Spleen (tissue), 11 donors: ENCODE measurements around the gene NFE2L1. TPM values are rescaled to one million over a fixed set of nuclear protein-coding genes. Genes with fewer than 3 reads are reported as not detected.

Source experiments
- DNase-seq: peaks from one replicate; pipeline ENCODE4 v3.0.0-alpha.2; 2020
- H3K27ac ChIP-seq, 8 donors: fragments of 200-600 bp; sonication (generic) in 7 of 8; 1 replicate in 4 of 8; 2 replicates in 4 of 8; pipeline versions ENCODE4 v1.5.0 to v1.8.0; 2016 to 2021; ENCODE audit warnings: inconsistent platforms in 4 of 8, mild to moderate bottlenecking in 4 of 8, moderate library complexity in 1 of 8
- H3K27me3 ChIP-seq, 7 donors: fragments of 200-600 bp; sonication (generic) in 6 of 7; replicated peaks in 1 of 7; 1 replicate in 4 of 7; 2 replicates in 3 of 7; pipeline versions ENCODE4 v1.5.0 to v1.8.0; 2016 to 2021; ENCODE audit warnings: inconsistent platforms in 3 of 7, mild to moderate bottlenecking in 1 of 7
- H3K36me3 ChIP-seq, 6 donors: fragments of 200-600 bp; sonication (generic) in 5 of 6; 1 replicate in 4 of 6; 2 replicates in 2 of 6; pipeline versions ENCODE4 v1.5.0 to v1.8.0; 2016 to 2021; ENCODE audit warnings: inconsistent platforms in 2 of 6
- H3K4me1 ChIP-seq, 6 donors: fragments of 200-600 bp; sonication (generic) in 5 of 6; 1 replicate in 3 of 6; 2 replicates in 3 of 6; pipeline versions ENCODE4 v1.5.0 to v1.8.0; 2016 to 2021; ENCODE audit warnings: inconsistent platforms in 3 of 6
- H3K4me3 ChIP-seq, 8 donors: fragments of 200-600 bp; sonication (generic) in 7 of 8; 1 replicate in 4 of 8; 2 replicates in 4 of 8; pipeline versions ENCODE4 v1.5.0 to v1.8.0; 2016 to 2021; ENCODE audit warnings: inconsistent platforms in 4 of 8, mild to moderate bottlenecking in 4 of 8, moderate library complexity in 2 of 8
- H3K9me3 ChIP-seq, 8 donors: fragments of 200-600 bp; sonication (generic) in 7 of 8; 1 replicate in 4 of 8; 2 replicates in 4 of 8; pipeline versions ENCODE4 v1.5.0 to v1.8.0; 2016 to 2021; ENCODE audit warnings: inconsistent platforms in 4 of 8
- CTCF ChIP-seq, 11 experiments: fragments of 200-600 bp in 7 of 11; fragments of 450-650 bp in 4 of 11; sonication (generic) in 4 of 11; IDR thresholded peaks in 8 of 11; conservative IDR thresholded peaks in 3 of 11; 1 replicate in 7 of 11; 2 replicates in 4 of 11; pipeline versions ENCODE4 v1.4.0 to v1.8.0; 2016 to 2021; ENCODE audit warnings: antibody characterized with exemption in 11 of 11, inconsistent platforms in 4 of 11, mild to moderate bottlenecking in 1 of 11
- POLR2A ChIP-seq, 3 donors: fragments of 450-650 bp; IDR thresholded peaks; one replicate each; pipeline ENCODE4 v1.5.1; 2017; ENCODE audit warnings: antibody characterized with exemption in 3 of 3, mild to moderate bottlenecking in 1 of 3
- POLR2AphosphoS5 ChIP-seq, 3 donors: sonication (generic); formaldehyde crosslinking; IDR thresholded peaks; one replicate each; pipeline ENCODE4 v1.5.1; 2017; ENCODE audit warnings: antibody characterized with exemption in 3 of 3
- WGBS, 5 donors: extraction: QIAGEN DNeasy Blood & Tissue Kit in 3 of 5; methylation state at CpG; one replicate each; pipeline versions ENCODE4 v1.1.5 to v1.1.7; 2013 to 2018; 5-methylcytosine and 5-hydroxymethylcytosine counted together
- intact Hi-C: fragments of 100-400 bp; cut with DNase I; formaldehyde crosslinking; loops from one replicate; pipeline ENCODE4 v1.15.0; 2023; ENCODE audit warnings: low total_unique reads
- polyA plus RNA-seq, 3 donors: library from polyadenylated mRNA; stranded (reverse); fragments of 200-250 nt; gene quantifications; one replicate each; pipeline ENCODE4 v1.2.1, GENCODE V29; 2013
- total RNA-seq, 7 donors: library from RNA; depleted of rRNA in 3 of 7; stranded (reverse); fragments of >200 nt in 3 of 7; fragmentation: NEBNext Ultra II Directional in 4 of 7; extraction: Animal tissue kit (Norgen Biotek cat#: 25700) in 4 of 7; gene quantifications; one replicate each; pipeline versions ENCODE4 v1.1.0 to v1.2.1, GENCODE V29; 2016 to 2021
- donor health status: healthy with polysubstance abuse.
- donor health status: DM: no; HTN: no; CAD: no; lungs with moderate emphysema.
- donor health status: DM: no; HTN: no; CAD: no.
- donor health status: Bipolar disorder and iron deficiency.
- donor health status: healthy.
- donor health status: DM: no; HTN: no; CAD: no.
- donor health status: DM: yes; HTN: yes; CAD: no.

Gene NFE2L1
- total and polyA plus RNA-seq, 10 donors, result 21.2 to 242 (median 134) TPM

- peak; percentile 24 for DNase-seq
- H3K36me3 ChIP-seq, result no peaks in the 10 kb centered on the region
- intact Hi-C loops, result no loop called here
- TF ChIP-seq POLR2AphosphoS5 (IDR thresholded peaks at IDR 0.05), result no peak
- no peak for TF ChIP-seq CTCF (IDR thresholded peaks at IDR 0.05 in 8 of 11, conservative IDR thresholded peaks at IDR 0.05 in 3 of 11)
- no peak for TF ChIP-seq POLR2A (IDR thresholded peaks at IDR 0.05)
- peaks cover 0 to 39% (median 7%) of the 10 kb centered on the region in 7 donors for H3K27me3 ChIP-seq
- H3K27ac ChIP-seq, result no peak overlapping the region
- H3K4me1 ChIP-seq, result peaks cover 8 to 34% (median 22%) of the 10 kb centered on the region in 6 donors
- no peak overlapping the region for H3K4me3 ChIP-seq
- H3K9me3 ChIP-seq, result no peaks in the 10 kb centered on the region
- 86 to 91% (median 90%) methylated on average over 12 of the region's 12 CpGs for WGBS, 5 donors
Measured at GRCh38 chr17:48006936-48007709, 41.0 kb upstream of the NFE2L1 start.

GRCh38 chr17:48010193-48010592, 38.0 kb upstream of the NFE2L1 start:
- no peak for TF ChIP-seq POLR2A (IDR thresholded peaks at IDR 0.05)
- Histone ChIP-seq H3K36me3 (no peaks in the 10 kb centered on the region), H3K4me3 (no peak overlapping the region), H3K27ac (no peak overlapping the region), H3K27me3 (peaks cover 0 to 65% (median 14%) of the 10 kb centered on the region in 7 donors), H3K9me3 (no peaks in the 10 kb centered on the region), H3K4me1 (peaks cover 8 to 18% (median 16%) of the 10 kb centered on the region in 6 donors)
- 85 to 98% (median 92%) methylated on average over 3 of the region's 3 CpGs for WGBS, 5 donors
- no peak for DNase-seq
- intact Hi-C loops, result no loop called here

- Histone ChIP-seq H3K4me3 (peak overlapping the region; percentile 13 to 70 (median 34)), H3K27me3 (peaks cover 0 to 65% (median 14%) of the 10 kb centered on the region in 7 donors), H3K36me3 (no peaks in the 10 kb centered on the region), H3K4me1 (peaks cover 8 to 18% (median 17%) of the 10 kb centered on the region in 6 donors), H3K27ac (no peak overlapping the region), H3K9me3 (no peaks in the 10 kb centered on the region)
- DNase-seq, result peak; percentile 66
- TF ChIP-seq POLR2AphosphoS5 (IDR thresholded peaks at IDR 0.05) (no peak), CTCF (IDR thresholded peaks at IDR 0.05 in 8 of 11, conservative IDR thresholded peaks at IDR 0.05 in 3 of 11) (peak in 9 of 11 experiments; percentile 11 to 47 (median 42))
- intact Hi-C loops, result no loop called here
- 2 to 6% (median 3%) methylated on average over 23 of the region's 23 CpGs for WGBS, 5 donors
Measured at GRCh38 chr17:48011405-48012150, 36.6 kb upstream of the NFE2L1 start.

- Histone ChIP-seq H3K9me3 (no peaks in the 10 kb centered on the region), H3K27ac (no peak overlapping the region), H3K27me3 (peaks cover 0 to 65% (median 14%) of the 10 kb centered on the region in 7 donors), H3K36me3 (no peaks in the 10 kb centered on the region), H3K4me3 (peak overlapping the region; percentile 13 to 70 (median 34)), H3K4me1 (peaks cover 8 to 23% (median 19%) of the 10 kb centered on the region in 6 donors)
- peak; percentile 90 for DNase-seq
- intact Hi-C loops, result no loop called here
- WGBS, 5 donors, result 0 to 1% (median 1%) methylated on average over 34 of the region's 34 CpGs
- TF ChIP-seq POLR2A (IDR thresholded peaks at IDR 0.05) (no peak), POLR2AphosphoS5 (IDR thresholded peaks at IDR 0.05) (peak in 1 of 3 donors; percentile 44)
Measured at GRCh38 chr17:48012151-48012520, 36.0 kb upstream of the NFE2L1 start.

GRCh38 chr17:48012654-48013053, 35.5 kb upstream of the NFE2L1 start:
- intact Hi-C loops, result no loop called here
- peak overlapping the region in 3 of 8 donors; percentile 33 to 70 (median 45) for H3K4me3 ChIP-seq
- 38 to 53% (median 48%) methylated on average over 2 to 5 of the region's 5 CpGs for WGBS, 5 donors
- H3K4me1 ChIP-seq, result peaks cover 8 to 28% (median 24%) of the 10 kb centered on the region in 6 donors
- TF ChIP-seq POLR2AphosphoS5 (IDR thresholded peaks at IDR 0.05) (no peak), POLR2A (IDR thresholded peaks at IDR 0.05) (no peak), CTCF (IDR thresholded peaks at IDR 0.05 in 8 of 11, conservative IDR thresholded peaks at IDR 0.05 in 3 of 11) (no peak)
- peaks cover 0 to 61% (median 14%) of the 10 kb centered on the region in 7 donors for H3K27me3 ChIP-seq
- DNase-seq, result no peak
- no peaks in the 10 kb centered on the region for H3K9me3 ChIP-seq
- H3K27ac ChIP-seq, result no peak overlapping the region
- no peaks in the 10 kb centered on the region for H3K36me3 ChIP-seq
